Measurements from ENCODE around the gene ZNF232. TPM values are rescaled to one million over a fixed set of nuclear protein-coding genes. Genes with fewer than 3 reads are reported as not detected.

ZNF232 gene
- total and polyA plus RNA-seq, 2 of the 13 experiments (the other 11 are each of a cell fraction or from before 2014, with no cell fraction given): 7.8 to 28.7 TPM

DNA sequence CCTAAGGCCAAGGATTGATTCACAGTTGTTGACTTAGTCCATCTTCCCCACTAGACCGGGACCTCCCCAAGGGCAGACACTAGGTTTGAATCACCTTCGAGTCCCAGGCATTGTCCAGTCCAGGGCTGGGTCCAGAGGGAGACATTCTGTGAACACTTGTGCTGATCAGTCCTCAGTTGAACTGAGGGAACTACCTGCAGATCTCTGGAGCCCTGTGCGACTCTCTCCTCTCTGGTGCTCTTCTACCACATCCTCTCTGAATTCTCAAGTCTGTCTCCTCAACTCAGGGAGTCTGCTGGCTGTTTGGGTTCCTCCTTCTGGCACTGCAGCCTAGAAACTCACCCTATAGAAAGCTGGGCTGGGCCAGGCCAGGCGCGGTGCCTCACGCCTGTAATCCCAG, 10.8 kb downstream of the ZNF232 start:
- ChIA-PET CTCF (ENCODE audit: low intra/inter-chr PET ratio, low total read pairs) (no interaction called here), POLR2A (no interaction called here)
- intact Hi-C loops (cut with micrococcal nuclease; ENCODE audit: unreplicated experiment): no loop called here
- 44% methylated on average over 3 of the region's 6 CpGs for WGBS (ENCODE audit: low lambda C conversion rate)
- no TSS peak for BruUV-seq (replicated peaks)
- ATAC-seq (peak; percentile 55), FAIRE-seq (no peak), DNase-seq (ENCODE audit: low spot score) (no peak)
- Histone ChIP-seq H3K79me2 (ENCODE audit: insufficient read depth, low read length) (no peaks in the 10 kb centered on the region), H3K4me3 (replicated peaks in 1 of 3; ENCODE audit: insufficient read depth in 1 of 3, low read depth in 2 of 3, low read length in 3 of 3) (no peak overlapping the region), H2AFZ (ENCODE audit: low read length) (no peak overlapping the region), H3K4me1 (ENCODE audit: insufficient read depth, low read length) (no peaks in the 10 kb centered on the region), H3K4me2 (ENCODE audit: low read depth, low read length) (no peak overlapping the region), H3K27me3 (ENCODE audit: control insufficient read depth in 1 of 2, insufficient read depth in 2 of 2, low read length in 2 of 2) (peaks cover 0 to 1% of the 10 kb centered on the region in 2 experiments; a peak in 1 of 5 replicates), H3K9ac (ENCODE audit: insufficient read depth, low read depth, low read length) (no peak overlapping the region), H4K20me1 (ENCODE audit: insufficient read depth, low read length) (no peaks in the 10 kb centered on the region), H3K36me3 (replicated peaks in 1 of 2; ENCODE audit: control insufficient read depth in 1 of 2, insufficient read depth in 2 of 2, low read length in 2 of 2) (peaks cover 1 to 4% of the 10 kb centered on the region in 2 experiments; a peak in 2 of 5 replicates), H3K27ac (ENCODE audit: extremely low read length, insufficient read depth, low read length) (no peak overlapping the region), H3K9me3 (ENCODE audit: low read length) (peaks cover 14% of the 10 kb centered on the region)
- in situ Hi-C loops (cut with HindIII; ENCODE audit: extremely low pct_ligation_motif_present, low pct_unique_long_range_greater_than_20kb): no loop called here
- TF ChIP-seq, protein P1, sequence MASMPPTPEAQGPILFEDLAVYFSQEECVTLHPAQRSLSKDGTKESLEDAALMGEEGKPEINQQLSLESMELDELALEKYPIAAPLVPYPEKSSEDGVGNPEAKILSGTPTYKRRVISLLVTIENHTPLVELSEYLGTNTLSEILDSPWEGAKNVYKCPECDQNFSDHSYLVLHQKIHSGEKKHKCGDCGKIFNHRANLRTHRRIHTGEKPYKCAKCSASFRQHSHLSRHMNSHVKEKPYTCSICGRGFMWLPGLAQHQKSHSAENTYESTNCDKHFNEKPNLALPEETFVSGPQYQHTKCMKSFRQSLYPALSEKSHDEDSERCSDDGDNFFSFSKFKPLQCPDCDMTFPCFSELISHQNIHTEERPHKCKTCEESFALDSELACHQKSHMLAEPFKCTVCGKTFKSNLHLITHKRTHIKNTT (CRISPR knock-in tag; IDR thresholded peaks at IDR 0.05): no peak
- no peak for TF ChIP-seq ESRRA (CRISPR knock-in tag; IDR thresholded peaks at IDR 0.05; ENCODE audit: low read depth)
- no peak for TF ChIP-seq ZSCAN30 (CRISPR knock-in tag; IDR thresholded peaks at IDR 0.05)
- TF ChIP-seq ATM (IDR thresholded peaks at IDR 0.05; ENCODE audit: borderline replicate concordance): no peak
- no peak for TF ChIP-seq ZMYM2 (CRISPR knock-in tag; IDR thresholded peaks at IDR 0.05)
- TF ChIP-seq RELA (CRISPR knock-in tag; IDR thresholded peaks at IDR 0.05): no peak
- TF ChIP-seq CBX5 (CRISPR knock-in tag; IDR thresholded peaks at IDR 0.05; ENCODE audit: borderline replicate concordance): no peak
- TF ChIP-seq SATB2 (CRISPR knock-in tag; IDR thresholded peaks at IDR 0.05): no peak
- no peak for TF ChIP-seq ZMAT3 (CRISPR knock-in tag; conservative IDR thresholded peaks at IDR 0.05)
- TF ChIP-seq ZNF253 (CRISPR knock-in tag; IDR thresholded peaks at IDR 0.05; ENCODE audit: borderline replicate concordance): no peak
- no peak for TF ChIP-seq HDAC2 (CRISPR knock-in tag; IDR thresholded peaks at IDR 0.05)
- no peak for TF ChIP-seq ZSCAN12 (CRISPR knock-in tag; IDR thresholded peaks at IDR 0.05)
